HCT116 (cell line): ENCODE data around the gene TTLL11. TPM values are rescaled to one million over a fixed set of nuclear protein-coding genes. Genes with fewer than 3 reads are reported as not detected.

Experiments
- ATAC-seq: fragments of 200-7000 bp; cut with Tn5 transposase; 2 replicates; pipeline ENCODE4 v1.9.1; 2020; ENCODE audit warnings: mild to moderate bottlenecking, moderate library complexity
- BruUV-seq: library from RNA; stranded (reverse); fragments of 400-500 nt; replicated peaks from 2 replicates; lab custom pipeline; 2021; lab: Mats Ljungman, UMichigan
- CTCF ChIA-PET: fragments of 300-600 bp; sonication (Branson Sonifier 250); formaldehyde crosslinking; loops from one replicate; lab custom pipeline; 2021; ENCODE audit warnings: antibody characterized with exemption; lab: Charles Lee
- POLR2A ChIA-PET: fragments of 300-600, 350-600 bp; sonication (Branson Sonifier 250); formaldehyde crosslinking; loops from one replicate; lab custom pipeline; 2021; ENCODE audit warnings: antibody characterized with exemption; lab: Charles Lee
- RAD21 ChIA-PET, 2 experiments: fragments of 300-600 bp; sonication (Branson Sonifier 250); formaldehyde crosslinking; loops; one replicate each; lab custom pipeline; 2023; ENCODE audit warnings: low total read pairs in 2 of 2; ENCODE audit not compliant: uncharacterized antibody in 2 of 2, unreplicated experiment in 2 of 2, low non-redundant PET in 1 of 2; lab: Charles Lee
- DNase-seq: peaks from one replicate; pipeline ENCODE4 v3.0.0-alpha.2; 2010; ENCODE audit warnings: low read depth, low spot score
- H2AFZ ChIP-seq: fragments of 200-600 bp; shearing (Covaris generic), sonication (generic); 2 replicates; pipeline ENCODE4 v1.6.1; 2017; ENCODE audit warnings: low read depth, mixed run types, mixed read lengths, antibody characterized with exemption, low read length; ENCODE audit not compliant: poor library complexity, severe bottlenecking
- H3K27ac ChIP-seq: 2 replicates; pipeline ENCODE4 v1.5.1; 2012; ENCODE audit warnings: low read depth, low read length
- H3K27me3 ChIP-seq: fragments of 200-600 bp; sonication (generic); 2 replicates; pipeline ENCODE4 v1.6.1; 2016; ENCODE audit warnings: mixed run types, low read length, mixed read lengths; ENCODE audit not compliant: insufficient read depth
- H3K36me3 ChIP-seq, 2 experiments: fragments of 200-500 bp in 1 of 2; fragments of 200-600 bp in 1 of 2; sonication (Bioruptor generic) in 1 of 2; sonication (generic) in 1 of 2; 2 replicates each; pipeline versions ENCODE4 v1.5.1 to v1.6.1; 2014 to 2016; ENCODE audit warnings: low read length in 2 of 2, inconsistent platforms in 1 of 2, mixed read lengths in 1 of 2, mixed run types in 1 of 2; ENCODE audit not compliant: insufficient read depth in 2 of 2, control insufficient read depth in 1 of 2
- H3K4me1 ChIP-seq, 2 experiments: fragments of 200-600 bp in 1 of 2; sonication (generic) in 1 of 2; 2 replicates each; pipeline versions ENCODE4 v1.5.1 to v1.6.1; 2012 to 2017; ENCODE audit warnings: low read length in 2 of 2, inconsistent platforms in 1 of 2, mild to moderate bottlenecking in 1 of 2, mixed read lengths in 1 of 2, mixed run types in 1 of 2, moderate library complexity in 1 of 2; ENCODE audit not compliant: insufficient read depth in 2 of 2, control insufficient read depth in 1 of 2
- H3K4me2 ChIP-seq: fragments of 200-600 bp; sonication (generic); 2 replicates; pipeline ENCODE4 v1.6.1; 2017; ENCODE audit warnings: mixed run types, low read length, mixed read lengths
- H3K4me3 ChIP-seq, 2 experiments: fragments of 200-600 bp in 1 of 2; sonication (generic) in 1 of 2; replicated peaks in 1 of 2; 2 replicates each; pipeline ENCODE4 v1.5.1; 2011 to 2016; ENCODE audit warnings: low read length in 2 of 2, control low read depth in 1 of 2, low read depth in 1 of 2, mild to moderate bottlenecking in 1 of 2, mixed read lengths in 1 of 2, mixed run types in 1 of 2
- H3K79me2 ChIP-seq: fragments of 200-600 bp; sonication (generic); 2 replicates; pipeline ENCODE4 v1.6.1; 2017; ENCODE audit warnings: mild to moderate bottlenecking, mixed run types, low read length, moderate library complexity, mixed read lengths; ENCODE audit not compliant: insufficient read depth
- H3K9ac ChIP-seq: fragments of 200-600 bp; sonication (generic); 2 replicates; pipeline ENCODE4 v1.6.1; 2016; ENCODE audit warnings: low read length, mixed read lengths
- H3K9me2 ChIP-seq: fragments of 200-600 bp; sonication (generic), shearing (Covaris generic); 2 replicates; pipeline ENCODE4 v1.6.1; 2017; ENCODE audit warnings: mixed run types, mild to moderate bottlenecking, moderate library complexity; ENCODE audit not compliant: insufficient read depth
- H3K9me3 ChIP-seq, 2 experiments: fragments of 200-500 bp in 1 of 2; fragments of 200-600 bp in 1 of 2; sonication (Bioruptor generic) in 1 of 2; sonication (generic) in 1 of 2; 2 replicates each; pipeline ENCODE4 v1.6.1; 2014 to 2017; ENCODE audit warnings: low read length in 2 of 2, mixed read lengths in 2 of 2, inconsistent platforms in 1 of 2, low read depth in 1 of 2, mild to moderate bottlenecking in 1 of 2, mixed run types in 1 of 2, moderate library complexity in 1 of 2; ENCODE audit not compliant: control insufficient read depth in 1 of 2, insufficient read depth in 1 of 2
- H4K20me1 ChIP-seq: fragments of 200-600 bp; sonication (generic), shearing (Covaris generic); 2 replicates; pipeline ENCODE4 v1.6.1; 2017; ENCODE audit warnings: mixed run types, mild to moderate bottlenecking, moderate library complexity; ENCODE audit not compliant: insufficient read depth
- CBX3 ChIP-seq: IDR thresholded peaks from 2 replicates; pipeline ENCODE4 v1.6.1; 2012; ENCODE audit warnings: low read depth
- CEBPB ChIP-seq: IDR thresholded peaks from 2 replicates; pipeline ENCODE4 v1.6.1; 2012; ENCODE audit warnings: low read depth
- EGR1 ChIP-seq: IDR thresholded peaks from 2 replicates; pipeline ENCODE4 v1.6.1; 2012; ENCODE audit warnings: low read depth
- ELF1 ChIP-seq: IDR thresholded peaks from 2 replicates; pipeline ENCODE4 v1.6.1; 2012; ENCODE audit warnings: low read depth, borderline replicate concordance
- EZH2 ChIP-seq: fragments of 200-600 bp; sonication (generic); IDR thresholded peaks from 2 replicates; pipeline ENCODE4 v1.6.1; 2017; ENCODE audit warnings: antibody characterized with exemption, mixed run types
- FOSL1 ChIP-seq: IDR thresholded peaks from 2 replicates; pipeline ENCODE4 v1.6.1; 2012; ENCODE audit warnings: low read depth
- JUND ChIP-seq: IDR thresholded peaks from 2 replicates; pipeline ENCODE4 v1.6.1; 2012
- POLR2A ChIP-seq: IDR thresholded peaks from 2 replicates; pipeline ENCODE4 v1.7.0; 2011; ENCODE audit warnings: borderline replicate concordance; ENCODE audit not compliant: insufficient read depth, insufficient read length; ENCODE audit errors: extremely low read depth
- POLR2AphosphoS5 ChIP-seq: IDR thresholded peaks from 2 replicates; pipeline ENCODE4 v1.6.1; 2011; ENCODE audit warnings: mild to moderate bottlenecking, low read depth, low read length, moderate library complexity
- RAD21 ChIP-seq: IDR thresholded peaks from 2 replicates; pipeline ENCODE4 v1.6.1; 2012; ENCODE audit warnings: low read depth, mild to moderate bottlenecking
- SIN3A ChIP-seq: IDR thresholded peaks from 2 replicates; pipeline ENCODE4 v1.6.1; 2012; ENCODE audit warnings: low read depth
- SRF ChIP-seq: IDR thresholded peaks from 2 replicates; pipeline ENCODE4 v1.6.1; 2012; ENCODE audit warnings: low read depth
- TCF7L2 ChIP-seq: IDR thresholded peaks from 2 replicates; pipeline ENCODE4 v1.7.0; 2011; ENCODE audit warnings: borderline replicate concordance, inconsistent platforms; ENCODE audit not compliant: insufficient read depth, insufficient read length; ENCODE audit errors: extremely low read depth
- YY1 ChIP-seq: IDR thresholded peaks from 2 replicates; pipeline ENCODE4 v1.6.1; 2011; ENCODE audit warnings: low read length, low read depth, moderate library complexity, mild to moderate bottlenecking; ENCODE audit not compliant: insufficient replicate concordance; ENCODE audit errors: extremely low read depth
- ZBTB33 ChIP-seq: IDR thresholded peaks from 2 replicates; pipeline ENCODE4 v1.6.1; 2011; ENCODE audit warnings: mild to moderate bottlenecking, low read length, moderate library complexity; ENCODE audit not compliant: insufficient replicate concordance; ENCODE audit errors: extremely low read depth
- ZNF274 ChIP-seq: fragments of 200-500 bp; sonication (Bioruptor generic); IDR thresholded peaks from 2 replicates; pipeline ENCODE4 v1.6.1; 2014; ENCODE audit warnings: mild to moderate bottlenecking, low read depth, low read length, inconsistent platforms
- intact Hi-C: fragments of 100-400 bp; cut with micrococcal nuclease; formaldehyde crosslinking; loops from 2 replicates; pipeline ENCODE4 v1.10.0; 2022
- total RNA-seq: library from RNA; stranded (reverse); gene quantifications from one replicate; pipeline ENCODE4 v1.2.1, GENCODE V29; 2021; ENCODE audit not compliant: unreplicated experiment
- TF ChIP-seq, protein P1 (sequence below): IDR thresholded peaks from 2 replicates; pipeline ENCODE4 v1.6.1; 2012
- TF ChIP-seq, protein P2 (sequence below), 3 experiments: fragments of 200-600 bp in 1 of 3; sonication (generic) in 1 of 3; IDR thresholded peaks in 2 of 3; conservative IDR thresholded peaks in 1 of 3; 2 replicates each; pipeline ENCODE4 v1.5.1; 2012 to 2017; ENCODE audit warnings: low read depth in 2 of 3, low read length in 2 of 3, antibody characterized with exemption in 1 of 3, borderline replicate concordance in 1 of 3, control low read depth in 1 of 3, mild to moderate bottlenecking in 1 of 3, mixed read lengths in 1 of 3, mixed run types in 1 of 3, moderate library complexity in 1 of 3; ENCODE audit not compliant: insufficient read depth in 1 of 3
- TF ChIP-seq, protein P3 (sequence below): IDR thresholded peaks from 2 replicates; pipeline ENCODE4 v1.6.1; 2012

The TTLL11 gene
- total RNA-seq, 1 experiment from 2014 or later, result 2.2 TPM

DNA sequence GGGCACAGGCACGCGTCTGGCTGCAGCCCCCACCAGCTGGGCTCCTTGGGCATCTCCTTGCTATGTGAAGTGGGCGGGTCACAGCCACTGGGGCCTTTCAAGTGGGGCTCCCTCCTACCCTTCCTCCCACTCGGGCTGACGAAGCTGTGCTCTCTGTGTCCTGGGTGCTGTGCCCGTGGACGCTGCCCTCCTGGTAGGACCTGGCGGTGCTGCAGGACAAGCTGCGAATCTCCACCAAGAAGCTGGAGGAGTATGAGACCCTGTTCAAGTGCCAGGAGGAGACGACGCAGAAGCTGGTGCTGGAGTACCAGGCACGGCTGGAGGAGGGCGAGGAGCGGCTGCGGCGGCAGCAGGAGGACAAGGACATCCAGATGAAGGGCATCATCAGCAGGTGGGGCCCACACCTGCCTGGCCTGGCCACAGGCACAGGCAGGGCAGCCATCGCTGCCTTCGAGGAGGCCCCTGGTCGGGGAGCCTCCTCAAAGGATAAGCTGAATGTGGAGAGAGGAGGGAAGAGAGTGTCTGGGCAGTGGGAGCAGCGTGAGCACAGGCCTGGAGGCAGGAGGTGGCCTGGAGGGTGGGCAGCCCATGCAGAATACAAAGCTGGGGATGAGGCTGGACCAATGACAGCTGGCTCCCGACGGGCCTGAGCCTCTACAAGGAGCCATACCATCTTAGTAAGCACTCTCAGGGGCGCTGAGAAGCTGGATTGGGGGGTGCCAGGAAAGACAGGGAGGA lies 316.9 kb downstream of the TTLL11 start:
- Histone ChIP-seq H3K4me1 (no peaks in the 10 kb centered on the region), H2AFZ (no peak overlapping the region), H4K20me1 (no peaks in the 10 kb centered on the region), H3K9me3 (no peaks in the 10 kb centered on the region), H3K79me2 (no peaks in the 10 kb centered on the region), H3K9ac (no peak overlapping the region), H3K36me3 (peaks cover 0 to 2% of the 10 kb centered on the region in 2 experiments; a peak in 2 of 4 replicates), H3K4me2 (no peak overlapping the region), H3K4me3 (no peak overlapping the region), H3K9me2 (no peaks in the 10 kb centered on the region), H3K27ac (no peak overlapping the region), H3K27me3 (no peaks in the 10 kb centered on the region)
- no peak for TF ChIP-seq POLR2AphosphoS5
- no peak for TF ChIP-seq EGR1
- TF ChIP-seq YY1, result no peak
- no peak for TF ChIP-seq ZBTB33
- TF ChIP-seq, protein P1, sequence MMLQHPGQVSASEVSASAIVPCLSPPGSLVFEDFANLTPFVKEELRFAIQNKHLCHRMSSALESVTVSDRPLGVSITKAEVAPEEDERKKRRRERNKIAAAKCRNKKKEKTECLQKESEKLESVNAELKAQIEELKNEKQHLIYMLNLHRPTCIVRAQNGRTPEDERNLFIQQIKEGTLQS, result no peak
- no peak for TF ChIP-seq FOSL1
- TF ChIP-seq, protein P2, sequence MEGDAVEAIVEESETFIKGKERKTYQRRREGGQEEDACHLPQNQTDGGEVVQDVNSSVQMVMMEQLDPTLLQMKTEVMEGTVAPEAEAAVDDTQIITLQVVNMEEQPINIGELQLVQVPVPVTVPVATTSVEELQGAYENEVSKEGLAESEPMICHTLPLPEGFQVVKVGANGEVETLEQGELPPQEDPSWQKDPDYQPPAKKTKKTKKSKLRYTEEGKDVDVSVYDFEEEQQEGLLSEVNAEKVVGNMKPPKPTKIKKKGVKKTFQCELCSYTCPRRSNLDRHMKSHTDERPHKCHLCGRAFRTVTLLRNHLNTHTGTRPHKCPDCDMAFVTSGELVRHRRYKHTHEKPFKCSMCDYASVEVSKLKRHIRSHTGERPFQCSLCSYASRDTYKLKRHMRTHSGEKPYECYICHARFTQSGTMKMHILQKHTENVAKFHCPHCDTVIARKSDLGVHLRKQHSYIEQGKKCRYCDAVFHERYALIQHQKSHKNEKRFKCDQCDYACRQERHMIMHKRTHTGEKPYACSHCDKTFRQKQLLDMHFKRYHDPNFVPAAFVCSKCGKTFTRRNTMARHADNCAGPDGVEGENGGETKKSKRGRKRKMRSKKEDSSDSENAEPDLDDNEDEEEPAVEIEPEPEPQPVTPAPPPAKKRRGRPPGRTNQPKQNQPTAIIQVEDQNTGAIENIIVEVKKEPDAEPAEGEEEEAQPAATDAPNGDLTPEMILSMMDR (IDR thresholded peaks at IDR 0.05 in 2 of 3, conservative IDR thresholded peaks at IDR 0.05 in 1 of 3; ENCODE audit: borderline replicate concordance in 1 of 3, insufficient read depth in 1 of 3, low read depth in 2 of 3, low read length in 2 of 3), result no peak
- no peak for TF ChIP-seq POLR2A
- TF ChIP-seq SIN3A, result no peak
- TF ChIP-seq, protein P3, sequence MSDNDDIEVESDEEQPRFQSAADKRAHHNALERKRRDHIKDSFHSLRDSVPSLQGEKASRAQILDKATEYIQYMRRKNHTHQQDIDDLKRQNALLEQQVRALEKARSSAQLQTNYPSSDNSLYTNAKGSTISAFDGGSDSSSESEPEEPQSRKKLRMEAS, result no peak
- TF ChIP-seq RAD21, result no peak
- TF ChIP-seq JUND, result no peak
- TF ChIP-seq ZNF274, result no peak
- TF ChIP-seq CBX3, result no peak
- no peak for TF ChIP-seq CEBPB
- TF ChIP-seq EZH2, result no peak
- TF ChIP-seq SRF, result no peak
- TF ChIP-seq ELF1, result no peak
- no peak for TF ChIP-seq TCF7L2
- no TSS peak for BruUV-seq
- ChIA-PET RAD21 (no interaction called here), CTCF (no interaction called here), POLR2A (no interaction called here)
- intact Hi-C loops, result no loop called here
- ATAC-seq, result no peak
- no peak for DNase-seq
